Upper lobe of left lung (tissue), 6 donors: ENCODE data around the gene MMRN1. TPM values are rescaled to one million over a fixed set of nuclear protein-coding genes. Genes with fewer than 3 reads are reported as not detected.

Experiments used
- ATAC-seq, 2 donors: fragments of 200-7000 bp; cut with Tn5 transposase; one replicate each; pipeline ENCODE4 v1.9.1; 2022; ENCODE audit warnings: mild to moderate bottlenecking in 2 of 2, moderate library complexity in 2 of 2; ENCODE audit not compliant: low FRiP score in 2 of 2
- DNase-seq, 2 donors: peaks; one replicate each; pipeline ENCODE4 v3.0.0-alpha.2; 2019 to 2020
- H3K27ac ChIP-seq, 4 donors: fragments of 200-600 bp; sonication (generic); one replicate each; pipeline ENCODE4 v1.5.1; 2016 to 2019
- H3K27me3 ChIP-seq, 4 donors: fragments of 200-600 bp; sonication (generic); one replicate each; pipeline ENCODE4 v1.5.1; 2017 to 2019
- H3K36me3 ChIP-seq, 4 donors: fragments of 200-600 bp; sonication (generic); one replicate each; pipeline ENCODE4 v1.5.1; 2016 to 2019
- H3K4me1 ChIP-seq, 4 donors: fragments of 200-600 bp; sonication (generic); one replicate each; pipeline ENCODE4 v1.5.1; 2018 to 2019
- H3K4me3 ChIP-seq, 4 donors: fragments of 200-600 bp; sonication (generic); one replicate each; pipeline ENCODE4 v1.5.1; 2017 to 2019; ENCODE audit warnings: mild to moderate bottlenecking in 2 of 4, moderate library complexity in 1 of 4
- H3K9me3 ChIP-seq, 4 donors: fragments of 200-600 bp; sonication (generic); one replicate each; pipeline ENCODE4 v1.5.1; 2018 to 2019
- EP300 ChIP-seq, 4 donors: sonication (generic); formaldehyde crosslinking; IDR thresholded peaks; one replicate each; pipeline ENCODE4 v1.5.1; 2017; ENCODE audit warnings: antibody characterized with exemption in 4 of 4, control low read depth in 2 of 4
- POLR2A ChIP-seq, 4 donors: fragments of 450-650 bp; IDR thresholded peaks; one replicate each; pipeline ENCODE4 v1.5.1; 2016 to 2017; ENCODE audit warnings: antibody characterized with exemption in 4 of 4, mild to moderate bottlenecking in 2 of 4
- POLR2AphosphoS5 ChIP-seq, 2 donors: sonication (generic); formaldehyde crosslinking; IDR thresholded peaks; one replicate each; pipeline ENCODE4 v1.5.1; 2017; ENCODE audit warnings: antibody characterized with exemption in 2 of 2
- WGBS, 2 donors: methylation state at CpG; one replicate each; pipeline ENCODE4 v1.1.5; 2017 to 2018; 5-methylcytosine and 5-hydroxymethylcytosine counted together
- total RNA-seq, 6 donors: library from RNA; depleted of rRNA in 4 of 6; stranded (reverse); fragments of >200 nt in 4 of 6; gene quantifications; one replicate each; pipeline versions ENCODE4 v1.1.0 to v1.2.1, GENCODE V29; 2016 to 2021
- TF ChIP-seq, protein P1 (sequence below), 6 experiments: fragments of 450-650 bp in 4 of 6; fragments of 200-600 bp in 2 of 6; sonication (generic) in 2 of 6; IDR thresholded peaks; one replicate each; pipeline ENCODE4 v1.5.1; 2016 to 2019; ENCODE audit warnings: antibody characterized with exemption in 6 of 6
- donor health status: DM: no; HTN: no; CAD: no; lungs with moderate emphysema.
- donor health status: DM: no; HTN: yes; CAD: no; lungs with severe emphysema.

MMRN1 gene
- total RNA-seq, 6 donors from 2014 or later: 2.1 to 43.3 (median 18.7) TPM

DNA sequence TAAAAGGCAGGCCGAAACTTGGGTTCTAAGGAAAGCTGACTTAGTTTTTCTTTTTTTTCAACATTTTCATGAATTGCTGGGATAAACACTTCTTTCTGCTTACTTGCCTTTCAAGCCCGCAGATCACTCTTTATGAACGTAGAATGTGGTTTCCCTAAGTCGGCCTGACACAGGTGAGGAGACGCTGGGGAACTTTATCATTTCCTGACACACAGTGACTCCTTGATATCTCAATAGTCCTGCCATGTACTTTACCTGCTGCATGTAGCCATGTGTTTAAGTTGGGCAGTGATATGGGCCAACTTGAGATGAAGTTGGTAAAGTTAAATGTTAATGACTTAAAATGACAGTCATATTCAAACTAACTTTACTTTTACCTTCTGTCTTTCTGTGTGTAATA lies 31.1 kb upstream of the MMRN1 start:
- ATAC-seq (no peak), DNase-seq (no peak)
- no peaks in the 10 kb centered on the region for H3K36me3 ChIP-seq
- H3K27me3 ChIP-seq: no peaks in the 10 kb centered on the region
- H3K27ac ChIP-seq: no peak overlapping the region
- H3K9me3 ChIP-seq: no peaks in the 10 kb centered on the region
- no peaks in the 10 kb centered on the region for H3K4me1 ChIP-seq
- TF ChIP-seq POLR2AphosphoS5 (IDR thresholded peaks at IDR 0.05): no peak
- H3K4me3 ChIP-seq: no peak overlapping the region
- 60 to 65% methylated on average over 5 of the region's 5 CpGs for WGBS, 2 donors

DNA sequence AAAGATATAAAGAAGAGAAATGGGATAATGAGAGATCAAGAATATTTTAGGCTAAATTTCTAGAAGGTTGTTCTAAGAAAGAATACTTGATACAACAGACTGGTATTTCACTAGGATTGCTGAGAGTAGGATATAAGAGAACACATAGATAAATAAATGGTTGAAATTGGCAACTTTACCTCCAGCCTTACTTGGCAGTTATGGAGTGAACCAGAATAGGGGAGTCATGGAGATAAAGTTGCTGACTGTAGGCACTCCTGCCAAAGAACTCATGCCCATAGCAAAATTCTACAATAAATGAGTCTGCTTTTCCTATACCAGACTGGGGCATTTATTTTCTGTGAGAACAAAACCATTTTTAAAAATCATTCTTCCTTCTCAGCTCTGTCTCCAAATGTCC lies 26.4 kb upstream of the MMRN1 start:
- H3K4me3 ChIP-seq: no peak overlapping the region
- H3K36me3 ChIP-seq: no peaks in the 10 kb centered on the region
- DNase-seq: no peak
- H3K27me3 ChIP-seq: no peaks in the 10 kb centered on the region
- H3K4me1 ChIP-seq: no peaks in the 10 kb centered on the region
- H3K9me3 ChIP-seq: no peaks in the 10 kb centered on the region
- H3K27ac ChIP-seq: no peak overlapping the region
- TF ChIP-seq POLR2AphosphoS5 (IDR thresholded peaks at IDR 0.05) (no peak), POLR2A (IDR thresholded peaks at IDR 0.05) (no peak), EP300 (IDR thresholded peaks at IDR 0.05) (no peak)
- TF ChIP-seq, protein P1, sequence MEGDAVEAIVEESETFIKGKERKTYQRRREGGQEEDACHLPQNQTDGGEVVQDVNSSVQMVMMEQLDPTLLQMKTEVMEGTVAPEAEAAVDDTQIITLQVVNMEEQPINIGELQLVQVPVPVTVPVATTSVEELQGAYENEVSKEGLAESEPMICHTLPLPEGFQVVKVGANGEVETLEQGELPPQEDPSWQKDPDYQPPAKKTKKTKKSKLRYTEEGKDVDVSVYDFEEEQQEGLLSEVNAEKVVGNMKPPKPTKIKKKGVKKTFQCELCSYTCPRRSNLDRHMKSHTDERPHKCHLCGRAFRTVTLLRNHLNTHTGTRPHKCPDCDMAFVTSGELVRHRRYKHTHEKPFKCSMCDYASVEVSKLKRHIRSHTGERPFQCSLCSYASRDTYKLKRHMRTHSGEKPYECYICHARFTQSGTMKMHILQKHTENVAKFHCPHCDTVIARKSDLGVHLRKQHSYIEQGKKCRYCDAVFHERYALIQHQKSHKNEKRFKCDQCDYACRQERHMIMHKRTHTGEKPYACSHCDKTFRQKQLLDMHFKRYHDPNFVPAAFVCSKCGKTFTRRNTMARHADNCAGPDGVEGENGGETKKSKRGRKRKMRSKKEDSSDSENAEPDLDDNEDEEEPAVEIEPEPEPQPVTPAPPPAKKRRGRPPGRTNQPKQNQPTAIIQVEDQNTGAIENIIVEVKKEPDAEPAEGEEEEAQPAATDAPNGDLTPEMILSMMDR (IDR thresholded peaks at IDR 0.05): no peak
- no peak for ATAC-seq

DNA sequence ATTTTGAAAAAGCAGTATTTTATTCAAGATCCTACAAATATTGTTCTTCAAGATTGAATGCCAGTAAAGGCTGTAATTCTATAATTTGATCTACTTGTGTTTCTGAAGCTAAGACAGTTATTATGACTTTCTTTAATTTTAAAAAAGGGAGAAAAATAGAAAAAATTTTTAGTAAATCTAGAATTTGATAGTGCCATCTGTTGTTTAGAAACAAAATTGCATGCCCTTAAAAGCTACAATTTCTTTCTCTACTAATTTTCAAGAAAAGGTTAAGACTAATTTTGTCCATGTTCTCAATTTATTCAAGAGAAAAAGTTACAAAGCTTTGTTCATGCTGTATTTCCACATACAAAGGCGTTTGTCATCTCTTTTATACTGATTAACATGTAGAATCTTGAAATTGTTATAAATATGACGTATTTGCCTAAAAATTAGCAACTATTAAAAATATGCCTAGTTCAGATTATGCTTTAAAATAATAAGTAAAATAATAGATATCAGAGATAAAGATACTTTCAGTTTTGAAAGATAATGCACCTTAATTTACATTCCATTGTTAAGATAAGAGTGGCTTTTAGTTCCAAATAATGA lies 25.6 kb upstream of the MMRN1 start:
- DNase-seq (no peak), ATAC-seq (no peak)
- H3K27ac ChIP-seq: no peak overlapping the region
- no peaks in the 10 kb centered on the region for H3K36me3 ChIP-seq
- H3K27me3 ChIP-seq: no peaks in the 10 kb centered on the region
- TF ChIP-seq, protein P1 (IDR thresholded peaks at IDR 0.05): peak in 4 of 6 experiments; percentile 10 to 22 (median 20)
- TF ChIP-seq EP300 (IDR thresholded peaks at IDR 0.05) (no peak), POLR2A (IDR thresholded peaks at IDR 0.05) (no peak)
- H3K4me3 ChIP-seq: no peak overlapping the region
- H3K9me3 ChIP-seq: no peaks in the 10 kb centered on the region
- 67 to 70% methylated on average over 2 of the region's 2 CpGs for whole genome bisulfite sequencing, 2 donors
- no peaks in the 10 kb centered on the region for H3K4me1 ChIP-seq

DNA sequence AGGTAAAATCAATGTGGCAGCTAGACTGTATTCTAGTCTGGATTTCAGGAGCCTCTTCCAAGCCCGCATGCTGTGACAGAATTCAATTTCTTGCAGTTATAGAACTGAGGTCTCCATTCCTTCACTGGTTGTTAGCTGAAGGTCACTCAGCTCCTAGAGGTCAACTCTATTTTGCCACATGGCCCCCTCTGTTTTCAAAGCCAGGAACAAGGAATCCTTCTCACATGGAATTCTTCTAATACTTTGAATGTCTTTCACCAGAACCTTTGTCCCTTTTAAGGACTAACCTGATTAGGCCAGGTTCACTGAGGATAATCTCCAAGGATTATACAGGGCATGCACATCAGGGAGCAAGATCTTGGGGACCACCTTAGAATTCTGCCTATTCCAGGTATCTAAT lies 23.4 kb upstream of the MMRN1 start:
- H3K27ac ChIP-seq: no peak overlapping the region
- H3K9me3 ChIP-seq: no peaks in the 10 kb centered on the region
- no peak overlapping the region for H3K4me3 ChIP-seq
- no peaks in the 10 kb centered on the region for H3K27me3 ChIP-seq
- DNase-seq: no peak
- no peaks in the 10 kb centered on the region for H3K4me1 ChIP-seq
- no peaks in the 10 kb centered on the region for H3K36me3 ChIP-seq
- WGBS, 2 donors: 96 to 100% methylated on average over 1 of the region's 1 CpG
- TF ChIP-seq POLR2A (IDR thresholded peaks at IDR 0.05) (no peak), EP300 (IDR thresholded peaks at IDR 0.05) (no peak), POLR2AphosphoS5 (IDR thresholded peaks at IDR 0.05) (no peak)
- TF ChIP-seq, protein P1 (IDR thresholded peaks at IDR 0.05): no peak
- no peak for ATAC-seq

DNA sequence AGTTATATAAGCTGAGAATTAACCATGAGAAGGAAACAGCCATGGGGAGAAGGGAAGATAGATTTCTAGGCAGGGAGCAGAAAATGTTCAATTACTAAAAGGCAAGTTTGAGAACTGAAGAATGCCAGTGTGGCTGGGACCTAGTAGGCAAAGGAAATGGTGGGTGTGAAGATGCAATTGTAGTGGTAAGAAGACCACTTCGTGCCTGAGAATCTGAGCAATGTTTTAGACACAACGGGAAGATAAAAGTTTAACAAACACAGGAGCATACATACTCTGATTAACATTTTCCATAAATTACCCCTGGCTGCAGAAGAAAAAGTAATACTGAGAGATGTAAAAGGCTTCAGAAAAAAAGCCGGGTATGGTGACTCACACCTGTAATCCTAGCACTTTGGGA lies 18.1 kb upstream of the MMRN1 start:
- TF ChIP-seq POLR2AphosphoS5 (IDR thresholded peaks at IDR 0.05) (no peak), EP300 (IDR thresholded peaks at IDR 0.05) (no peak), POLR2A (IDR thresholded peaks at IDR 0.05) (no peak)
- TF ChIP-seq, protein P1 (IDR thresholded peaks at IDR 0.05): no peak
- no peaks in the 10 kb centered on the region for H3K27me3 ChIP-seq
- no peaks in the 10 kb centered on the region for H3K36me3 ChIP-seq
- DNase-seq: no peak
- ATAC-seq: no peak
- H3K27ac ChIP-seq: no peak overlapping the region
- WGBS, 2 donors: 82 to 84% methylated on average over 3 of the region's 3 CpGs
- no peaks in the 10 kb centered on the region for H3K4me1 ChIP-seq
- no peaks in the 10 kb centered on the region for H3K9me3 ChIP-seq
- no peak overlapping the region for H3K4me3 ChIP-seq
